ENCODE measurements around the gene MRPL49. TPM values are rescaled to one million over a fixed set of nuclear protein-coding genes. Genes with fewer than 3 reads are reported as not detected.

The MRPL49 gene
- total and polyA plus RNA-seq, 2 experiments from 2014 or later: 27.7 to 61.9 TPM

DNA sequence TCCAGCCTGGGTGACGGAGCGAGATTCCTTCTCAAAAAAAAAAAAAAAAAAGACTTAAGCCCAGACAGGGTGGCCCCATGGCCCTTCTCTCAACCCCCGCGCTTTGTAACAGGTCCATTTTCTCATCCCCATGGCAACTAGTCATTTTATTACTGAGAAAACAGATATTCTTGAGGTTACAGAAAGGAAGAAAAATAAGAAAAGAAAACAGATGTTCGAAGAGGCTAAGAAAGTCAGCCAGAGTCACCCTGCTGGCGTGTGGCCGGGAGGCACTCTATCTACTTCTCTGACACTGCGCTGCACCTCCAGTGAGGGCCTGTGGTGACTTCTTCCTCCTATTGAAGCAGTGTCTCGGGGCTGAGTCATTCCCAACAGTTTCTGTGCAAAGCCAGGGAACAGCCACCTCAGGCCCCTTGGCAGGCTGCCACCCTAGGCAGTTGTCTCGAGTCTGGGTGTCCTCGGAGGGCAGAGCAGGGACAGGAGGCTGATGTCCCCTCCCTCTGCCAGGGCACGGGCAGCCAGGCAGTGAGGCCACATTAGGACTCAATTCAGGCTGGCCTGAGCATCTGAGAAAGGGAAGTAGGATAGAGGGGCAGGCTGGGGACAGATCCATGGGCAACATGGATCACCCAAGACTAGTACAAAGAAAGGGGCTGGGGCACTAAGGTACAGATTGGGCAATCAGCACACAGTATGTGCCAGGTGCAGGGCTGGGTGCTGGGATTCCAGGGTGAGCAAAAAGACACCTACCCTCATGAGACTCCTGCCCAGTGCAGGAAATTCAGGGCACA lies 28.6 kb downstream of the MRPL49 start (continued):
- TF ChIP-seq, protein P1, sequence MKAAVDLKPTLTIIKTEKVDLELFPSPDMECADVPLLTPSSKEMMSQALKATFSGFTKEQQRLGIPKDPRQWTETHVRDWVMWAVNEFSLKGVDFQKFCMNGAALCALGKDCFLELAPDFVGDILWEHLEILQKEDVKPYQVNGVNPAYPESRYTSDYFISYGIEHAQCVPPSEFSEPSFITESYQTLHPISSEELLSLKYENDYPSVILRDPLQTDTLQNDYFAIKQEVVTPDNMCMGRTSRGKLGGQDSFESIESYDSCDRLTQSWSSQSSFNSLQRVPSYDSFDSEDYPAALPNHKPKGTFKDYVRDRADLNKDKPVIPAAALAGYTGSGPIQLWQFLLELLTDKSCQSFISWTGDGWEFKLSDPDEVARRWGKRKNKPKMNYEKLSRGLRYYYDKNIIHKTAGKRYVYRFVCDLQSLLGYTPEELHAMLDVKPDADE (IDR thresholded peaks at IDR 0.05): no peak
- no peak for TF ChIP-seq EZH2phosphoT487 (IDR thresholded peaks at IDR 0.05; ENCODE audit: unreplicated experiment)
- no peak for TF ChIP-seq STAT1 (IDR thresholded peaks at IDR 0.05; ENCODE audit: unreplicated experiment)
- no peak for TF ChIP-seq CREB1 (CRISPR knock-in tag; IDR thresholded peaks at IDR 0.05; ENCODE audit: low read depth)
- no peak for TF ChIP-seq JUNB (IDR thresholded peaks at IDR 0.05; ENCODE audit: unreplicated experiment)
- TF ChIP-seq, protein P2, sequence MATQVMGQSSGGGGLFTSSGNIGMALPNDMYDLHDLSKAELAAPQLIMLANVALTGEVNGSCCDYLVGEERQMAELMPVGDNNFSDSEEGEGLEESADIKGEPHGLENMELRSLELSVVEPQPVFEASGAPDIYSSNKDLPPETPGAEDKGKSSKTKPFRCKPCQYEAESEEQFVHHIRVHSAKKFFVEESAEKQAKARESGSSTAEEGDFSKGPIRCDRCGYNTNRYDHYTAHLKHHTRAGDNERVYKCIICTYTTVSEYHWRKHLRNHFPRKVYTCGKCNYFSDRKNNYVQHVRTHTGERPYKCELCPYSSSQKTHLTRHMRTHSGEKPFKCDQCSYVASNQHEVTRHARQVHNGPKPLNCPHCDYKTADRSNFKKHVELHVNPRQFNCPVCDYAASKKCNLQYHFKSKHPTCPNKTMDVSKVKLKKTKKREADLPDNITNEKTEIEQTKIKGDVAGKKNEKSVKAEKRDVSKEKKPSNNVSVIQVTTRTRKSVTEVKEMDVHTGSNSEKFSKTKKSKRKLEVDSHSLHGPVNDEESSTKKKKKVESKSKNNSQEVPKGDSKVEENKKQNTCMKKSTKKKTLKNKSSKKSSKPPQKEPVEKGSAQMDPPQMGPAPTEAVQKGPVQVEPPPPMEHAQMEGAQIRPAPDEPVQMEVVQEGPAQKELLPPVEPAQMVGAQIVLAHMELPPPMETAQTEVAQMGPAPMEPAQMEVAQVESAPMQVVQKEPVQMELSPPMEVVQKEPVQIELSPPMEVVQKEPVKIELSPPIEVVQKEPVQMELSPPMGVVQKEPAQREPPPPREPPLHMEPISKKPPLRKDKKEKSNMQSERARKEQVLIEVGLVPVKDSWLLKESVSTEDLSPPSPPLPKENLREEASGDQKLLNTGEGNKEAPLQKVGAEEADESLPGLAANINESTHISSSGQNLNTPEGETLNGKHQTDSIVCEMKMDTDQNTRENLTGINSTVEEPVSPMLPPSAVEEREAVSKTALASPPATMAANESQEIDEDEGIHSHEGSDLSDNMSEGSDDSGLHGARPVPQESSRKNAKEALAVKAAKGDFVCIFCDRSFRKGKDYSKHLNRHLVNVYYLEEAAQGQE (IDR thresholded peaks at IDR 0.05; ENCODE audit: unreplicated experiment): no peak

DNA sequence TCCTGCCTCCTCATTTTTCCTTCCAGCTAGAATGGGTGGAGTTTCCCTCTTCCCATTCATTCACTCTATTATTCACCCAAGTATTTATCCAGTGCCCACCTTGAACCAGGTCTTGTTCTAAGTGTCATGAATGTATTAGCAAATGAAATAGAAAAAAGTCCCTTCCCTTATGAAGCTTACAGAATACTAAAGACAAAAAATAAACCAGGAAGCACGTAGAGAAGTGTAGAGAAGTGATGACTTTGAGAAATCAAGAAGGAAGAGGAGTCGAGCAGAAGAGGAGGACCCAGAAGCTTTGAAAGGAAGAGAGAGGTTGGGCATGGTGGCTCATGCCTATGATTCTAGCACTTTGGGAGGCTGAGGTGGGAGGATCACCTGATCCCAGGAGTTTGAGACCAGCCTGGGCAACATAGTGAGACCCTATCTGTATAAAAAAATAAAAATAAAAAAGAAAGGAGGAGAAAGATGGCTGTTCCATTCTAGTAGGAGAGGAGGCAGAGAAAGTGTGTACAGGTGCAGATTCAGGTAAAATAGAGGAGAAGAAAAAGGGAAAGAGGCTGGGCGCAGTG lies 29.3 kb downstream of the MRPL49 start:
- no peaks in the 10 kb centered on the region for H3K36me3 ChIP-seq (ENCODE audit: insufficient read depth)
- Mint-ChIP-seq H3K9me3 (peaks cover 2% of the 10 kb centered on the region; the same call in 1 of the 3 replicates), H3K4me3 (no peak overlapping the region), H3K4me1 (peaks cover 5% of the 10 kb centered on the region; the same call in 1 of the 3 replicates), H3K36me3 (ENCODE audit: low read depth) (no peaks in the 10 kb centered on the region; the same call in 2 of the 3 replicates), H3K27ac (no peak overlapping the region; the same call in 1 of the 2 replicates), H3K27me3 (ENCODE audit: insufficient read depth, low read depth, poor library complexity) (peaks cover 13% of the 10 kb centered on the region)
- H3K27ac ChIP-seq (ENCODE audit: low read depth): no peak overlapping the region
- no peaks in the 10 kb centered on the region for H3K9me2 ChIP-seq (ENCODE audit: insufficient read depth)
- H4K20me1 ChIP-seq (replicated peaks; ENCODE audit: insufficient read depth): no peaks in the 10 kb centered on the region
- no peaks in the 10 kb centered on the region for H3K4me1 ChIP-seq (ENCODE audit: insufficient read depth)
- no peak overlapping the region for H3K4me3 ChIP-seq
- H3K79me2 ChIP-seq (replicated peaks; ENCODE audit: insufficient read depth): no peaks in the 10 kb centered on the region
- H2AFZ ChIP-seq: no peak overlapping the region; the same call in 1 of the 2 replicates
- no peak overlapping the region for H3K4me2 ChIP-seq
- no peaks in the 10 kb centered on the region for H3K27me3 ChIP-seq (ENCODE audit: insufficient read depth)
- ATAC-seq (no peak), DNase-seq (ENCODE audit: low spot score) (no peak)
- H3F3A ChIP-seq (replicated peaks; ENCODE audit: low read depth): no peaks in the 10 kb centered on the region
- TF ChIP-seq, protein P1 (IDR thresholded peaks at IDR 0.05): no peak
- TF ChIP-seq STAT1 (IDR thresholded peaks at IDR 0.05; ENCODE audit: unreplicated experiment) (no peak), EZH2 (IDR thresholded peaks at IDR 0.05; ENCODE audit: low read depth, unreplicated experiment) (no peak), ZNF331 (CRISPR knock-in tag; IDR thresholded peaks at IDR 0.05; ENCODE audit: low read depth) (no peak), ZNF114 (CRISPR knock-in tag; IDR thresholded peaks at IDR 0.05) (no peak), CREB1 (CRISPR knock-in tag; IDR thresholded peaks at IDR 0.05; ENCODE audit: low read depth) (no peak), NANOG (IDR thresholded peaks at IDR 0.05; ENCODE audit: borderline replicate concordance) (no peak)
- TF ChIP-seq, protein P3, sequence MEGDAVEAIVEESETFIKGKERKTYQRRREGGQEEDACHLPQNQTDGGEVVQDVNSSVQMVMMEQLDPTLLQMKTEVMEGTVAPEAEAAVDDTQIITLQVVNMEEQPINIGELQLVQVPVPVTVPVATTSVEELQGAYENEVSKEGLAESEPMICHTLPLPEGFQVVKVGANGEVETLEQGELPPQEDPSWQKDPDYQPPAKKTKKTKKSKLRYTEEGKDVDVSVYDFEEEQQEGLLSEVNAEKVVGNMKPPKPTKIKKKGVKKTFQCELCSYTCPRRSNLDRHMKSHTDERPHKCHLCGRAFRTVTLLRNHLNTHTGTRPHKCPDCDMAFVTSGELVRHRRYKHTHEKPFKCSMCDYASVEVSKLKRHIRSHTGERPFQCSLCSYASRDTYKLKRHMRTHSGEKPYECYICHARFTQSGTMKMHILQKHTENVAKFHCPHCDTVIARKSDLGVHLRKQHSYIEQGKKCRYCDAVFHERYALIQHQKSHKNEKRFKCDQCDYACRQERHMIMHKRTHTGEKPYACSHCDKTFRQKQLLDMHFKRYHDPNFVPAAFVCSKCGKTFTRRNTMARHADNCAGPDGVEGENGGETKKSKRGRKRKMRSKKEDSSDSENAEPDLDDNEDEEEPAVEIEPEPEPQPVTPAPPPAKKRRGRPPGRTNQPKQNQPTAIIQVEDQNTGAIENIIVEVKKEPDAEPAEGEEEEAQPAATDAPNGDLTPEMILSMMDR (conservative IDR thresholded peaks at IDR 0.05; ENCODE audit: low read depth in 2 of 2): no peak
- TF ChIP-seq, protein P2 (IDR thresholded peaks at IDR 0.05; ENCODE audit: unreplicated experiment): no peak
